CD4-positive, alpha-beta T cell treated with Interleukin-17A for 1 hour (primary cell): ENCODE results near the gene PIMREG.

Experiments used
- DNase-seq: peaks from one replicate; pipeline ENCODE4 v3.0.0-alpha.2; 2020

PIMREG gene

DNA sequence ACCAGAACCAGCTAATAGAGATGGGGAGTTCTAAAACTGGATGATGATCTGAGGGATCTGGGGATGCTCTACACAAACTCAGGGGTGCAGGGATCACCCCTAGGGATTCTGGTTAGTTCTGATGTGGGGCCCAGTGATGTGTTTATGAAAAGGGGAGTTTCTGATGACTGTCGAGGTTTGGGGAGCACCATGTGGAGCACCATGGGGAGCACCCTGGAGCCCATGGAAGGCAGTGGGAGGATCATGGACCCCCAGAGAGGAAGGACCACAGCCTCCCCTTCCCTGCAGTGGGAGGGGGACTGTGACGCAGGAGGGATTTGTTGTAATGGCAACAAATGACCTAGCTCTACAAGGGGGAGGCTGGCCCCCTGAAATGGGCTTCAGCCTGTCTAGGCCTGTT, 18.4 kb downstream of the PIMREG start:
- DNase-seq = no peak

DNA sequence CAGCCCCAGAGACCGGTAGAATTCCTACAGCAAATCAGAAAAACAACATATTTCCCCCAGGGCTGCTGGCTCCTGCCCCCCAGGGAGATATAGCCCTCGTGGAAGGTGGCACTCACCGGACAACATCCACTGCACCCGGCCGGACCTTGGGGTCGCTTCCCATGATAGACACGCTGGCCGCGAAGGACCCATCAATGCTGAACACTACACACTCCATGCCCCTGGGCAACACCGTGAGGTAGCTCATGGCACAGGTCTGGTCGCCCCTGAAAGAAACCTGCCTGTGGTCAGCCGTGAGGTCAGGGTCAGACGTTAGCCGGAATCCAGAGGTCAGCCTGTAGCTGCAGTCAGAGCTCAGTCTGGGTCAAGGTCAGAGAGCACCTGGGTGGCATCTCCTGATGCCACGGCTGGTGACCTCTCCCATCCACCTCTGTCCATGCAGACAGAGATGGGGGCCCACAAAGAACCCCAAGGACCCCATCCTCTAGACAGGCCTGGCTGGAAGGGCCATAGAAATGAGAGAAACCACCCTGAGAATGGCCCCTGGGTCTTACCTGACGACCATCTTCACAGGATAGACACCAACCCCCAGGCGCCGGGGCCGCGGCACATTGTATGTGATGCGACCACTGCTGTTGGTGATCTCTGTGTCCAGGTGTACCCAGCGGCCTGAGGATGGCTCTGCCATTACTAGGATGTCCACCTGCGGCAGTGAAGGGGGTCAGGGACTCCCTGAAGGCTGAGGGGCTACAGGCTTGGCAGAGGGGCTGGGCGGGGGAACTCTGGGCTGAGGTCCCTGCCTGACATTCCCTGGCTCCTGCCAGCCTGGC, 19.6 kb downstream of the PIMREG start:
- no peak for DNase-seq

DNA sequence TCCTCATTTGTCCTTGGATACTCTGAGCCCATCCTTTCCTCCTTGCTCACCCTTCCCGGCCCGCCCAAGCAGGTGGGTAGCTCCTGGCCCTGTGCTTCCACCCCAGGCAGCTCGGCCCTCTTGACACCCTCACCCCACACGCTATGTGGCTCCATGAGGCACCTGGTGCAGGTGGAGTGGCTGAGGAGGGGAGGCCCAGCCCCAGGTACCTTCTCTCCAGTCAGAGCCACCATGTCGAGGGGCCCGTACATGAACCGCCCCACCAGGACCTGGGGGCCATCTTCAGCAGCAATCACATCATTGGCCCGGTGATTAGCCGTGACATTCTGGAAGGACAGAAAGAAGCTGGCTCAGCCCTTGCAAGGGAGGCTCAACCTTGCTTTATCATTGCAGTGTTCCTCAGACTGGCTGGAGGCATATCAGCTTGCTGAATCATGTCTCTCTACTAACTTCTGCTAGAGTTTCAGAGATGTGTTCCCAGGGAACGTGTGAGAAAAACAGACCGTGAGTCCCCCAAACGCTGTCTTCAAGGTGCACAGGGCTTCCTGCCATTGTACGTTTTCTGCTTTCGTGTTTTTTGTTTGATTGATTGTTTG, 20.3 kb downstream of the PIMREG start:
- no peak for DNase-seq

GRCh38 chr17:6465206-6466003, 21.1 kb downstream of the PIMREG start:
- DNase-seq = no peak

DNA sequence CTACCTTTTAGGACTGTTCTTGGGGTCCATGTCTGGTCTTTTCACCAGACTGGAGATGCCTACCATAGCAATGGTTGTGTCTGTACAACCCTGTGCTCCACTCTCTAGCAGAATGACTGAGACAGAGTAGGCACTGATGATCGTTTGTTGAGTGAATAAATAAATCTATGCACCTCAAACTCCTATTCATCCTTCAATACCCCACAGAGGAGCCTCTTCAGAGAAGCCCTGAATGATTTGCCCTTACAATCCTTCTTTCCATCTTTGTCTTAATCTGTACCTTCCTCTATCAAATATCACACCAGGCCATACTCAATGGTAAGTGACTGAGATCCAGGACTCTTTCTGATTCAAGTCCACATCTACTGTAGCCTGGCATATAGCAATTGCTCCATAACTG, 23.3 kb downstream of the PIMREG start:
- no peak for DNase-seq

DNA sequence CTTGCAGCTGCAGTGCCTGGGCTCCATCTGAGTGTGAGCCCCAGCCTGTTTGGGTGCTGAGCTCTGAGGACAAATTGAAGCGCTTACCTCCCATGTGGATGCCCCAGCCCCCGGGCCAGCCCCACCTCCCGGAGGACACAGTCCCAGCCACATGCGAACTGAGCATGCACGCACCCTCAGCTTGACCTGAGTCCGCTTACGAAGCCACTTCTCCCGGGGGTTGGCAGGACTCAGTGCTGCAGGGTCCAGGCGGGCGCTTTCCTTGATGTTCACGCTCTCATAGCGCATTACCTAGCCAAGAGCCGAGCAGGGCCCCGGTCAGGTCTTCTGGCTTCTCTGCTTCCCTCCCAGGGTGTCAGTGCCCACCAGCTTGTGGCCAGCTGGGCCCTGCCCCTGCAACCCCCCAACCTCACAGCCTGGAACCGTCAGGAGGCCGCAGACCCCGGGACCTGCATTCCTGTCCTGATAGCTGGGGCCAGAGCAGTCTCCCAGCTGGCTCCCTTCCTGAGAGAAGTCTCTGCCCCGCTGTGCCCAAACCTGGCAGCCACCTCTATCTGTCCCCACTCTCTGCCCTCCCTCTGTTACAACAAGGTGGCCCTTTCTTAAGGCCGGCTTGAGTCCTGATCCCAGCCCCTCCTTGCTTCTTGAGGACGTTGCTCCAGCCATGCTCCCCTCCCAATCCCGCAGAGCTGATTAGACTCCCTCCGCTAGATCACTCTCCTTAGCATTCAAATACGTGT, 24.0 kb downstream of the PIMREG start:
- no peak for DNase-seq

DNA sequence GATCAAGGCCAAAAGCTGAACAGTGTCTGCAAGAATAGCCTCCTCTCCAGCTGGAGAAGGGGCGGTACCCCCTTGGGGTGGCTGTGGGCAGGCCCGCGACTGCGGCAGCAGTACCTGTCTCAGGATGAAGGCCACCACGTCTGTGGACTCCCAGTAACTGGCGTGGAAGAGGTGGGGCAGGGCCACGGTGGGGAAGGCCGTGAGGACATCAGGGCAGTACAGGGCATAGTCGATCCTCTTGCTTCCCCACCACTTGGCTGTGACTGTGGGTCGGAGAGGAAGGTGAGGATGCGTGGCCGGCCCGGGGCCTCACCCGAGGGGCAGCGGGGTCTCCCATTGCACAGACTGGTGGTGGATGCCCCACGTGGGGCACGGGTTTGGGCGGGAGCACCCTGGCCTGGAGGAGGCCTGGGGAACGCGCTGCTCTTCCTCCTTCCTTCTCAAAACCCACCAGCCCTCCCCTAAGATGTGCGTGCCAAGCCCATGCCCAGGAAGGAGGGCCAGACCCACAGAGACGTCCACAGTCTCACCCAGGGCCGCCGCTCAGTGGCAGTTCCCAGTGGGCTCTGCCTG, 26.0 kb downstream of the PIMREG start:
- no peak for DNase-seq

DNA sequence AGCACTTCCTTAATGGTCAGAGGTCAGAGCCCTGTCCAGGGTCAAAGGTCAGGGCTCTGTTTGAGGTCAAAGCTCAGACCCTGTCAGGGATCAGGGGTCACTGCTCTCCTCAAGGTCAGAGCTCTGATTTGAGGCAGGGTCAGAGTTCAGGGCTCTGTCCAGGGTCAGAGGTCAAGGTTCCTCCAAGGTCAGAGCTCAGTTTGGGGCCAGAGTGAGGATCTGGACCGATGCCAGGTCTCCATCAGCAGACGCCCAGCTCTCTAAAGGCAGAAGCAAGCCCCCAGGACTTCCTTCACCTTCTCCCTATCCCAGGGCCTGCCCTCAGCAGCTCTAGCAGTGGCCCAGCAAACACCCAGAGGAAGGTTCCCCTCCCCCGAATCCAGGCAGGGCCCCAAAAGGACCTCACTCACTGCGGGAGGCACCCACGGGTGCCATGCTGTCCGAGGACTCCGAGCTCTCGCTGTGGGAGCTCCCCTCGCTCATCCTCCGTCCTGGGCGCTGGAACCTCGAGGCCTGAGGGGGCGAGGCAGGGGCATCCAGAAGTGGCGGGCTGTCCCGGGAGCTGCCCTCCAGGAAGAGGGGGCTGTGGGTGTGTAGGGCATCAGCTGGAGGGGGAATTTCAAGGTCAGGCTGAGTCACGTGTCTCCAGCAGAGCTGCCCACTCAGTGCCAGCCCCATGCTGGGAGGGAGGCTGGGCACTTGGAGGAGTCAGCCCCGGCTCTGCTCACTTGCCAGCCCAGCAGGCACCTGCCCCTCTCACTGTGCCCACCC, 26.7 kb downstream of the PIMREG start:
- DNase-seq = no peak

GRCh38 chr17:6471531-6472465, 27.5 kb downstream of the PIMREG start:
- DNase-seq = no peak

DNA sequence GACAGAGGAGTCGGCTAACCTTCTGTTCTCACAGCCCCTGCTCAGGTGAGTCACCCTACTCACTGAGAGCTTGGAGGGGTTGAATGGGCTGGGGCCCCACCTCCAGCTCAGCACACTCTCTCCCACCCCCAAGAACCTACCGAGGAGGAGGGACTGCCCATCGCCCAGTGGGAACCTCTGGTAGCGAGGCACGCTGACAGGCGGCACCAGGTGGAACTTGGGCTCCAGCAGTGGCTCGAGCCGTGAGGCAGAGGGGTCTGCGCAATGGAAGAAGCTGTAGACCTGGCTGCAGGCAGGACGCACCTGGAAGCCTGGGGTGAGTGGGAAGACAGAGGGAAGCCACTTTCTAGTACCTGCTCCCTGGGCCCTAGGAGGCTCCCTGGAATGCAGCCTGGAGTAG, 28.3 kb downstream of the PIMREG start:
- DNase-seq = no peak

GRCh38 chr17:6473128-6473767, 29.0 kb downstream of the PIMREG start:
- DNase-seq = peak; percentile 64

DNA sequence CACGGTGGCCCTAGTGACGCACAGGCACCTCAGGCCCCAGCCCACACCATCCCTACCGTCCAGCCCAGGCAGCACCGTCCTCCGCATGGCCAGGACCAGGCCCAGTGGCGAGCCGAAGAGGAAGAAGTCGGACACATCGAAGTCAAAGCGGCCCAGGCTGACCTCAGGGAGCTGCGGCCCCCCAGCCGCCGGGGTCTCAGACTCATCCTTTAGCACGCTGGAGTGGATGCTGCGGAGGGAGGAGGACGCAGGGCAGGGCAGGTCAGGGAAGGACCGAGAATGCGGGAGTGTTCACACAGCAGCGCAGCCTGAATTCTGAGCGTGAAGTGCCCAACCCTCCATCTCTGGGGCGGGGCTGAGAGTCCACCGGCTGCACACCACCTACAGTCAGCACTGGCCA, 30.1 kb downstream of the PIMREG start:
- no peak for DNase-seq

DNA sequence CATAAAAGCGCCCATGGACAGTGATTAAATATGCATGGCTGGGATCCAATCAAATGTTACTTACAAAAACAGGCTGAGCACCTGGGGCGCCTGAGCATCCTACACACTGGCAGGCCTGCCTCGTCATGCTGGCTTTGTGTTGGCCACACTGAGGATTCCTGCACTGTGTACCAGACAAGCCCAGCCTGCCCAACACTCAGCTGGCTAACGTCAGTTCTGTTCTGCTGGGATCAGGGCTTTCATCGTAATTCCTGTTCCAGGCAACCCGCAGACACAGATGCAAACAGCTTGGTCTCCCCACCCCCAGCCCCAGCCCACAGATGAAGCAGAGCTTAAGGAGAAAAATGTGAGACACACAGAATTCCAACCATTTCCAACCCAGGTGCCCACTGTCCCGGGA, 30.7 kb downstream of the PIMREG start:
- DNase-seq = no peak

DNA sequence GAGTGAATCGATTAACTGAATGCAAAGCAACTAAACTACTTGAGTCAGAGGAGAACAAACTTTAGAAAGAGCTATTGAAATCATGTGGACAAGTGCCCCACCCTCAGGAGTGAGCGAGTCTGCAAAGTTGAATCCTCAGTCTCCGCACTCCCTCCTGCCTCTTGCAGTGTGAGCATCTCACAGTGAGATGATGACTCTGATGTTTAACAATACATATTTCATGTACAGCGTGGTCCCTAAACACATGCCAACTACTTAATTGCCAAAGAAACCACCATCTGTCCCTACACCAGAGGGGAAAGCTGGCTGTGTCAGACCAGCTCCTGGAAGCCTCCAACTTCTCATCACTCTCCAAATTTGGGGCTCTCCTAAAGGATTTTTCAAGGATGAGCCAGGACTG, 31.2 kb downstream of the PIMREG start:
- DNase-seq = no peak

- no peak for DNase-seq
These were observed 32.0 kb downstream of the PIMREG start for GRCh38 chr17:6476076-6476809.

GRCh38 chr17:6476810-6477179, 32.5 kb downstream of the PIMREG start:
- no peak for DNase-seq

DNA sequence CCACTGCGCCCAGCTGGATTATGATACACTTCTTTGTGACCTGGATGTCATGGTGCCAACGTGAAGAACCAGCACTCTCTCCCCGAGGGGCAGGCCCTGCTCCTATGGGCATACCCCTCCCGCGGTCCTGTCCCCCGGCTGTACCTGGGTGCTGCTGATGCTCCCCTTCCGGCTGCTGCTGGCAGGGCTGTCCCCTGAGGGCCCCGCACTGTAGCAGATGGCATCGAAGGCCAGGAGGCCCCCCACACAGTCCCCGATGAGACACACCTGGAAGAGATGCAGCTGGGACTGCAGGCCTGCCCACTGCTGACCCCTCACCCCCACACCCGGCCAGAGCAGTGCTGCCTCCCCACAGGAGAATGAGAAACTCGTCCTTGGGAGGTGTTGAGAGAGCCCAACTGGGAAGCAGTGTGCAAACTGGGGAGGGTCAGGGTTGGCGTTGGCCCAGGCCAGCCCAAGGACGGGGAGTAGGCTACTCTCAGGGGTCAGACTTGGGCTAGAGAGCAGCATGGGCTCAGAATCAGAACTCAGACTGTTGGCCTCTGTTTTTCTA, 33.7 kb downstream of the PIMREG start:
- DNase-seq = no peak

DNA sequence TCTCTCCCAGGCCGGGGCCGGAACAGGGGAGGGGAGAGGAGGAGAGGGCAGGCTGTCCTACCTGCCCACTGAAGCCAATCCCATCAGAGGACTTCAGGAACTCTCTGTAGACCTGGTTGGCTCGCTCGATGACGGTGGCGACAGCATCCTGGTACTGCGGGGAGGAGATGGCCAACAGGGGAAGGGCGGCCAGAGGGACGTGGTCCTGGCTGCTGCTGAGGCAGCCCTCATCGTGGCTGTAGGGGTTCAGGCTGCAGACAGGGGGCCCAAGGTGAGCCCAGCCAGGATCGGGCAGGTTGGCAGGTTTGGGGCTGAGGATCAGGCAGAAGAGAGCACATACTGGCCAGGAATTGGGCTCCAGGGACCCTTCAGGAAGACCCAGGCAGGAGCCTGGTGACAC, 34.2 kb downstream of the PIMREG start:
- no peak for DNase-seq

- no peak for DNase-seq
These were observed 35.5 kb downstream of the PIMREG start for GRCh38 chr17:6479622-6480302.
